WI38 (cell line): Measurements from ENCODE around the gene SH3D21.
A peak's percentile ranks its signal among the peaks of the same experiment; 100 is the strongest.

ENCODE experiments used
- H3K4me3 ChIP-seq: 2 replicates; pipeline ENCODE4 v1.5.1; 2011; ENCODE audit warnings: low read depth, mild to moderate bottlenecking, control low read depth, low read length
- TF ChIP-seq, protein P1 (sequence below): IDR thresholded peaks from 2 replicates; pipeline ENCODE4 v1.5.1; 2012; ENCODE audit warnings: low read depth, mild to moderate bottlenecking, control low read depth, low read length

SH3D21 gene

DNA sequence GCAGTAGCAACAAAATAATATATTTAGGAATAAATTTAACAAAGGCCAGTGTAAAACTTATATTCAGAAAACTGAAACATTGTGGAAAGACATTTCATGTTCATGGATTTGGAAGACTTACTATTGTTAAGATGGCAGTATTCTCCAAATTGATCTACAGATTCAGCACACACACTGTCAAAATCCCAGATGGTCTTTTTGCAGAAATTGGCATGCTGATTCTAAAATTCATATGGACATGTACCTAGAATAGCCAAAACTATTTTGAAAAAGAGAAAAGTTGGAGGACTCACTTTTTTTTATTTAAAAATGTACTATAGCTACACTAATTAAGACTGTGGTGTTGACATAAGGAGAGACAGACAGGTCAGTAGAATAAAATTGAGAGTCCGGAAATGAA is 32.0 kb upstream of the SH3D21 start:
- TF ChIP-seq, protein P1, sequence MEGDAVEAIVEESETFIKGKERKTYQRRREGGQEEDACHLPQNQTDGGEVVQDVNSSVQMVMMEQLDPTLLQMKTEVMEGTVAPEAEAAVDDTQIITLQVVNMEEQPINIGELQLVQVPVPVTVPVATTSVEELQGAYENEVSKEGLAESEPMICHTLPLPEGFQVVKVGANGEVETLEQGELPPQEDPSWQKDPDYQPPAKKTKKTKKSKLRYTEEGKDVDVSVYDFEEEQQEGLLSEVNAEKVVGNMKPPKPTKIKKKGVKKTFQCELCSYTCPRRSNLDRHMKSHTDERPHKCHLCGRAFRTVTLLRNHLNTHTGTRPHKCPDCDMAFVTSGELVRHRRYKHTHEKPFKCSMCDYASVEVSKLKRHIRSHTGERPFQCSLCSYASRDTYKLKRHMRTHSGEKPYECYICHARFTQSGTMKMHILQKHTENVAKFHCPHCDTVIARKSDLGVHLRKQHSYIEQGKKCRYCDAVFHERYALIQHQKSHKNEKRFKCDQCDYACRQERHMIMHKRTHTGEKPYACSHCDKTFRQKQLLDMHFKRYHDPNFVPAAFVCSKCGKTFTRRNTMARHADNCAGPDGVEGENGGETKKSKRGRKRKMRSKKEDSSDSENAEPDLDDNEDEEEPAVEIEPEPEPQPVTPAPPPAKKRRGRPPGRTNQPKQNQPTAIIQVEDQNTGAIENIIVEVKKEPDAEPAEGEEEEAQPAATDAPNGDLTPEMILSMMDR: no peak
- H3K4me3 ChIP-seq: no peak overlapping the region

DNA sequence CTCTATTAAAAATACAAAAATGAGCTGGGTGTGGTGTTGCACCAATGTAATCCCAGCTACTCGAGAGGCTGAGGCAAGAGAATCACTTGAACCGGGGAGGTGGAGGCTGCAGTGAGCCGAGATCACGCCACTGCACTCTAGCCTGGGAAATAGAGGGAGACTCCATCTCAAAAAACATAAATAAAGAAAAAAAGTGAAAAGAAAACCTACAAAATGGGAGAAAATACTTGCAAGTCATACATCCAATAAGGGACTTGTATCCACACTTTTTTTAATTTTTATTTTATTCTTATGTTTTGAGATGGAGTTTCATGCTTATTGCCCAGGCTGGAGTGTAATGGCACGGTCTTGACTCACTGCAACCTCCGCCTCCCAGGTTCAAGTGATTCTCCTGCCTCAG is 29.5 kb upstream of the SH3D21 start:
- TF ChIP-seq, protein P1: no peak
- no peak overlapping the region for H3K4me3 ChIP-seq

DNA sequence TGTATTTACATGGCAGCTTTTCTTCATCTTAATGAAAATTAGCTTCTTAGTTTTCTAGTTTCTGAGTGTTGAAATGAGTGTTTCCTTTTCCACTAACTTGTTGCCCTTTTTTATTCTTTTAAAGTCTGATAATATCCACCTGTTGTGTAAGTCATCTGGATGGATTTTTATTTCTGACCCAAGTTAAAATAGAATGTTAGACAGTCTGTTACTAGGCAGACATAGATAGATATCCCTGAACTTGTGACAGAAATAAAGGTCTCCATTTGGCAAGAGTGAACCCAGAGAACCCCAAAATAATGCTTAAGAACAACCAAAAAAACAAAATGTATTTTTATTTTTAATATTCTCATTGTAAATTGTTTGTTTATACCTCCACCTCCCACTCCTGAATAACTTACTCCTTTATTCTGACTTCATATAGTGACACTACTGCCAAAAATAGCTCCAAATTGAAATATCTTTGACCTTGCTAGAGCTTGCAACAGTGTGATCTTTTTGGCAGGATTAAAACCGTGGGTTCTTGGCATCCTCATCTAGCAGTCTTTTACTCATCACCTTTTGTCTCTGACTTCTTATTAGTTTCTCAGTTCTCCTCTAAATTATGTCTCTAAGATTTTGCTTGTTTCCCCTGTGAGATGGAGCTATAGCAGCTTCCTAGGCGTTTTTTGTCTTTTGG is 26.9 kb upstream of the SH3D21 start:
- no peak overlapping the region for H3K4me3 ChIP-seq
- TF ChIP-seq, protein P1: no peak

DNA sequence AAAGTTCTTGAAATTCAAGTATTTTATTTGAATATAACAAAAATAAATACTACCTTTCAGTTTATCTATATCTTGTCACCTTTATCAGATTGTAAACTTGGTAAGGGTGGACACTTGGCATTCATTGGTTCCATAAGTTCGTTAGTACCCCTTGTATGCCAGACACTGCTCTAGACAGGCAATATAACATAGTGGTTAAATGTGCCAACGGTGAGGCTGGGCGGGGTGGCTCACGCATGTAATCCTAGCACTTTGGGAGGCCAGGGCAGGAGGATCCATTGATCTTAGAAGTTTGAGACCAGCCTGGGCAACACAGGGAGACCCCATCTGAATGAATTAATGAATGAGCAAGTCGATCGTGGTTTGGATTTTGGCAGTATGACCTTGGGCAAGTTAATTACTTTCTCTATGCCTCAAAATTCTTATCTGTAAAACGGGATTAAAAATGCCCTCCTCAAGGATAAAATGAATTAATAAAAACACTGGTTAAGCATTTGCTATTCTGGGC is 26.3 kb upstream of the SH3D21 start:
- no peak overlapping the region for H3K4me3 ChIP-seq
- TF ChIP-seq, protein P1: no peak

DNA sequence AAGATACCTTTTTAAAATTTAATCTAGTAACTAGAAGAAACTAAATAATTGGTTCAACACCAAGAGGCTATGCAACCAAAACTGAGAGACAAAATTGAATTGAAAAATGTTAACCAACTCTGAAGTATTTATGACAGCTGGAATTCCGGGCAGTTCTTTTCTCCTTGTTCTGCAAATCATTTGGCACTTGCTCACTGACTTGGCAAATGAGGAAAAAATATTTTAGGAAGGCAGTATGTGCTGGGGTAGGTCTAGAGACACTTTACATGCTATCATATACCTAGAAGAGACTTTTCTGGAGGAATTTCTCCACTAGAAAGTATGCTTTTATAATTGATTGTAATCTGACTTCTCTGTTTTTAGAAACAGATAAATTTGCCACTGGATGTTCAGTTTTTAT is 22.1 kb upstream of the SH3D21 start:
- H3K4me3 ChIP-seq: no peak overlapping the region
- TF ChIP-seq, protein P1: no peak

DNA sequence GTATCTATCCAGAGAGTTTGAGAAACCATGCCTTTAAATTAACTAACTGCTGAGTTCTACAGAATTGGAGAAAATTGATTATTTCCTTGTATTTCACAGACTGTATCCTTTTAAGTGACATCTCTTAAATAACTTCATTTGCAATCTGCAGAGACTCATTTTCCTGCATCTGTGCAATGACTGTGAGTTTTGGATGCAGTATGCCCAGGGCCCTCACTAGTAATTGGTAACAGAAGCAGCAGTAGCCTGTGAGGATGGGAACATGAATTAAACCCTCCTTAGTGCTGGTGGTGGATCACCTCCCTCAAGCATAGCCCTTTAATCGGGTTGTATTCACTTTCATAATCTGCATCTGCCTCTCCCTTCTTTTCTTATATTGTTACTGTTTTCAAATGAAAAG is 21.7 kb upstream of the SH3D21 start:
- no peak overlapping the region for H3K4me3 ChIP-seq
- TF ChIP-seq, protein P1: no peak

DNA sequence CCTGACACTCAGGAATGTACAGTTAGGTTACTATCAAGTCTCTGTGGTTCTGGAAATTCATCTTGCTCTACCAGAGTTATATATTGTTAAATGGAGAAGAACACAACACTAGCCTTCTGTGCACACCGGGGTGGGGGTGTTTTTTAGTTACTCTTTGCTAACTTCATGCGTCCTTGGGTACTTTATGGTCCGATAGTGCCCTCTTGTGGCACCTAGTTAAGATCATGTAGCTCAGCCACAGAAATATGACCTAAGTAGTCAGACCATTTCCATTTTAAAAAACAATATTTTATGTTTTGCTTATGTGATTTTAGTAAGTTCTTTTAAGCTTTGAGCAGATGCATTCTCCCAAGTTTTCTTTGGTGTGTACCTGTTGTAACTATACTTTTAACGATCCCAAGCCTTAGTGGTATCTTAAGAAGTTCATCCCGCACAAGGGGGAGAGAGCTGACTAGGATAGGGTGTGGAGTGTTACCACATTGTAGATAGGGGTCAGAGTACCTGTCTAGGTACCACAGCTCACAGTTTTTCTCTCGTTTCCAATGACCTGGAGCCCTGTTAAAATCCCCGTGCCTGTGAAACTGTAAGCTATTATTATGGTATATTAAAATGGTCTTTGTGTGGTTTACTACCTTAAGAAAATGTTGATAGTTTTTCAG is 20.6 kb upstream of the SH3D21 start:
- TF ChIP-seq, protein P1: peak; percentile 44
- no peak overlapping the region for H3K4me3 ChIP-seq
